NCI-H2196 (cell line): Measurements from ENCODE around the gene AGAP2.
"Not testable (repeated sequence)": the region's sequence is repeated elsewhere in the genome, so short reads cannot be mapped to it uniquely, and the experiment has no call there.

ENCODE experiments used
- DNase-seq: peaks from one replicate; lab custom pipeline; 2025; ENCODE audit not compliant: unreplicated experiment; lab: John Stamatoyannopoulos, UW

AGAP2 gene

GRCh38 chr12:57724936-57725740, 13.4 kb downstream of the AGAP2 start:
- DNase-seq, result no peak

GRCh38 chr12:57724003-57724935, 14.3 kb downstream of the AGAP2 start:
- DNase-seq, result no peak

GRCh38 chr12:57723630-57723962, 14.9 kb downstream of the AGAP2 start:
- no peak for DNase-seq

GRCh38 chr12:57722716-57723629, 15.6 kb downstream of the AGAP2 start:
- no peak for DNase-seq

GRCh38 chr12:57721846-57722608, 16.5 kb downstream of the AGAP2 start:
- DNase-seq, result not testable (repeated sequence)

- DNase-seq, result no peak
Observed at GRCh38 chr12:57720606-57721595, 17.6 kb downstream of the AGAP2 start.

GRCh38 chr12:57719777-57720605, 18.6 kb downstream of the AGAP2 start:
- DNase-seq, result no peak

- DNase-seq, result no peak
Observed at GRCh38 chr12:57718641-57719528, 19.7 kb downstream of the AGAP2 start.

- no peak for DNase-seq
Observed at GRCh38 chr12:57717846-57718640, 20.5 kb downstream of the AGAP2 start.

- DNase-seq, result no peak
Observed at GRCh38 chr12:57717131-57717530, 21.4 kb downstream of the AGAP2 start.

- no peak for DNase-seq
Observed at GRCh38 chr12:57716305-57716704, 22.2 kb downstream of the AGAP2 start.

GRCh38 chr12:57715786-57716185, 22.8 kb downstream of the AGAP2 start:
- DNase-seq, result no peak

- DNase-seq, result not testable (repeated sequence)
Observed at GRCh38 chr12:57715036-57715748, 23.4 kb downstream of the AGAP2 start.

- no peak for DNase-seq
Observed at GRCh38 chr12:57713209-57713608, 25.3 kb downstream of the AGAP2 start.

- DNase-seq, result no peak
Observed at GRCh38 chr12:57712701-57713100, 25.8 kb downstream of the AGAP2 start.

- no peak for DNase-seq
Observed at GRCh38 chr12:57708296-57708695, 30.2 kb downstream of the AGAP2 start.
